ENCODE measurements around the gene TENT4B.

Gene TENT4B

DNA sequence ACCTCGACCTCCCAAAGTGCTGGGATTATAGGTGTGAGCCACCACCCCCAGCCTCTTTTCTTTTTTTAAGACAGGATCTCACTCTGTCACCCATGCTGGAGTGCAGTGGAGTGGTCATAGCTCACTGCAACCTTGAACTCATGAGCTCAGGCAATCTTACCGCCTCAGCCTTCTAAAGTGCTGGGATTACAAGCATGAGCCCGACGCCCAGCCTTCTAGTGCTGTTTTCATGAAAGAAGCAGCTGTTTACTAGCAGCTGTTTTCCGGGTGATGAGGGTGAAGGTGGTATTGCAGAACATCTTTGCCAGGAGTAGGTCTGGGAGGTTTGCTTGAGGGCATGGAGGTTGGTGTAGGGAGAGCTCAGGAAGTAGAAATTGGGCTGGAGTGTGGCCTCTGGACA lies 115.2 kb downstream of the TENT4B start:
- Histone ChIP-seq H3K4me3 (ENCODE audit: low read length) (no peak overlapping the region), H4K20me1 (ENCODE audit: control insufficient read depth, insufficient read depth, low read depth, low read length) (no peaks in the 10 kb centered on the region), H3F3A (ENCODE audit: control insufficient read depth, insufficient read depth) (peaks cover 4% of the 10 kb centered on the region; the same call in 1 of the 2 replicates), H3K36me3 (ENCODE audit: control insufficient read depth, low read length) (no peaks in the 10 kb centered on the region), H3K4me1 (ENCODE audit: control insufficient read depth, low read length) (peaks cover 44% of the 10 kb centered on the region), H3K9me3 (ENCODE audit: control insufficient read depth, insufficient read depth, low read length) (no peaks in the 10 kb centered on the region), H3K4me2 (ENCODE audit: low read length) (no peak overlapping the region), H3K9me2 (replicated peaks; ENCODE audit: control insufficient read depth, low read length) (no peaks in the 10 kb centered on the region), H3K27me3 (ENCODE audit: control insufficient read depth, low read length) (0 out of 2 replicates have a peak, but pooled peaks cover 4% of the 10 kb centered on the region), H3K79me2 (ENCODE audit: control insufficient read depth, low read length) (no peaks in the 10 kb centered on the region), H3K27ac (ENCODE audit: low read depth, low read length) (no peak overlapping the region)
- TF ChIP-seq, protein P1, sequence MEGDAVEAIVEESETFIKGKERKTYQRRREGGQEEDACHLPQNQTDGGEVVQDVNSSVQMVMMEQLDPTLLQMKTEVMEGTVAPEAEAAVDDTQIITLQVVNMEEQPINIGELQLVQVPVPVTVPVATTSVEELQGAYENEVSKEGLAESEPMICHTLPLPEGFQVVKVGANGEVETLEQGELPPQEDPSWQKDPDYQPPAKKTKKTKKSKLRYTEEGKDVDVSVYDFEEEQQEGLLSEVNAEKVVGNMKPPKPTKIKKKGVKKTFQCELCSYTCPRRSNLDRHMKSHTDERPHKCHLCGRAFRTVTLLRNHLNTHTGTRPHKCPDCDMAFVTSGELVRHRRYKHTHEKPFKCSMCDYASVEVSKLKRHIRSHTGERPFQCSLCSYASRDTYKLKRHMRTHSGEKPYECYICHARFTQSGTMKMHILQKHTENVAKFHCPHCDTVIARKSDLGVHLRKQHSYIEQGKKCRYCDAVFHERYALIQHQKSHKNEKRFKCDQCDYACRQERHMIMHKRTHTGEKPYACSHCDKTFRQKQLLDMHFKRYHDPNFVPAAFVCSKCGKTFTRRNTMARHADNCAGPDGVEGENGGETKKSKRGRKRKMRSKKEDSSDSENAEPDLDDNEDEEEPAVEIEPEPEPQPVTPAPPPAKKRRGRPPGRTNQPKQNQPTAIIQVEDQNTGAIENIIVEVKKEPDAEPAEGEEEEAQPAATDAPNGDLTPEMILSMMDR (IDR thresholded peaks at IDR 0.05; ENCODE audit: low read depth, low read length, poor library complexity, severe bottlenecking): no peak
- TF ChIP-seq EZH2phosphoT487 (IDR thresholded peaks at IDR 0.05; ENCODE audit: borderline replicate concordance, low read length): no peak

DNA sequence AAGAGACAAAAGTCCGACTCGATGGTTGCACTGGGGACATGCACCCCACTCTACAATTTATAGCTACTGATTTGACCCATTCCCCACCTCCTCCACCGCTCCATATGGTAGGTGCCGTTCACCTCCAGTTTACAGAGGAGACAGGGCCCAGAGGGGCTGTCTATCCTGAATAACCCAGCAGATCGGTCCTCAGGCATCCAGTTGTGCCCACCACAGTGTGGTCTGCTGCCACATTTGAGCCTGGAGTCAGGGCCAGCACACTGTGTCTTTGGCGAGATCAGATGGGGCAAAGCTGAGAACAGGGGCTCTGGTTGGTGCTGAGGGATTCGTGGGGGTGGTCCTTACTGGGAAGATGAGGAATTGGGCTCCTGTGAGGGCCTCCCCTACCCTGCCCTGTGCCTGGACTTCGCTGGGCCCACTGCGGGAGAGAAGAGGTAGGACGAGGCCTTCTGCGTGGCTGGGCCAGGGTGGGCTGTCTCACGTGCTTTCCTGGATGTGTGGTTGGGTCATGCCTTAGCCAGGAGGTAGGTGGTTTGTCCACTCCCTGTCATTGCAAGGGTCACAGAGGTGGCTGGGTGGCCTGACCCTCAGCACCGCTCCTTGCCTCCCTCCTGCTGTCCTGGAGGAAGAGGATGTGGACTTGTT lies 116.1 kb downstream of the TENT4B start:
- Histone ChIP-seq H3F3A (ENCODE audit: control insufficient read depth, insufficient read depth) (peaks cover 2% of the 10 kb centered on the region; the same call in 1 of the 2 replicates), H3K4me3 (ENCODE audit: low read length) (no peak overlapping the region), H4K20me1 (ENCODE audit: control insufficient read depth, insufficient read depth, low read depth, low read length) (no peaks in the 10 kb centered on the region), H3K36me3 (ENCODE audit: control insufficient read depth, low read length) (no peaks in the 10 kb centered on the region), H3K4me2 (ENCODE audit: low read length) (no peak overlapping the region), H3K4me1 (ENCODE audit: control insufficient read depth, low read length) (peaks cover 46% of the 10 kb centered on the region), H3K9me2 (replicated peaks; ENCODE audit: control insufficient read depth, low read length) (no peaks in the 10 kb centered on the region), H3K27me3 (ENCODE audit: control insufficient read depth, low read length) (0 out of 2 replicates have a peak, but pooled peaks cover 1% of the 10 kb centered on the region), H3K79me2 (ENCODE audit: control insufficient read depth, low read length) (no peaks in the 10 kb centered on the region), H3K9me3 (ENCODE audit: control insufficient read depth, insufficient read depth, low read length) (no peaks in the 10 kb centered on the region), H3K27ac (ENCODE audit: low read depth, low read length) (no peak overlapping the region)
- no peak for TF ChIP-seq EZH2phosphoT487 (IDR thresholded peaks at IDR 0.05; ENCODE audit: borderline replicate concordance, low read length)
- TF ChIP-seq, protein P1 (IDR thresholded peaks at IDR 0.05; ENCODE audit: low read depth, low read length, poor library complexity, severe bottlenecking): no peak

DNA sequence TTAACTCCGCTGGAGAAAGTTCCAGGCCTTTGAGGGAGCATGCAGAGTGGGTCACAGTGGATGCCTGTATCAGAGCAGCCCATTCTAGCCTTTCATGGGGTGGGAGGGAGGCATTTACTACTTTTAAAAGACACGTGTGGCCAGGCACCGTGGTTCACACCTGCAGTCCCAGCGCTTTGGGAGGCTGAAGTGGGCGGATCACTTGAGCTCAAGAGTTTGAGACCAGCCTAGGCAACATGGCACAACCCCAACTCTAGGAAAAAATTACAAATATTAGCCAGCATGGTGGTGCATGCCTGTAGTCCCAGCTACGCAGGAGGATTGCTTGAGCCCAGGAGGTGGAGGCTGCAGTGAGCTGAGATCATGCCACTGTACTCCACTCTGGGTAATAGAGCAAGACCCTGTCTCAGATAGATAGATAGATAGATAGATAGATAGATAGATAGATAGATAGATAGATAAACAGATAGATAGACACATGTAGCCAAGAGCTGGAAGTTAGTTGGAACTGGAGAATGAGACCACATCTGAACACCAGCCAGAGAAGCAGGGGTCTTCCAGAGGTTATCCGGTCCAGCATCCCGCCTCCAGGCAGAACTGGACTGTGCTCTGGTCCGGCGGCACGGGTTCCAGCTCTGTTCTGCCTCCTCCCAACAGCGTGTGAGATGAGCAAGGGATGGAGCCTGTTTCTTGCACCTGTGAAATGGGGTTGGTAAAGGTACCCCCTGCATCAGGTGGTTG lies 116.8 kb downstream of the TENT4B start:
- H3K4me1 ChIP-seq (ENCODE audit: control insufficient read depth, low read length): peaks cover 50% of the 10 kb centered on the region

More for the DNA sequence above, 116.8 kb downstream of the TENT4B start:
- Histone ChIP-seq H3K9me3 (ENCODE audit: control insufficient read depth, insufficient read depth, low read length) (no peaks in the 10 kb centered on the region), H4K20me1 (ENCODE audit: control insufficient read depth, insufficient read depth, low read depth, low read length) (no peaks in the 10 kb centered on the region), H3K36me3 (ENCODE audit: control insufficient read depth, low read length) (no peaks in the 10 kb centered on the region), H3K27me3 (ENCODE audit: control insufficient read depth, low read length) (no peaks in the 10 kb centered on the region), H3K4me3 (ENCODE audit: low read length) (no peak overlapping the region), H3F3A (ENCODE audit: control insufficient read depth, insufficient read depth) (no peaks in the 10 kb centered on the region), H3K4me2 (ENCODE audit: low read length) (no peak overlapping the region), H3K27ac (ENCODE audit: low read depth, low read length) (no peak overlapping the region), H3K79me2 (ENCODE audit: control insufficient read depth, low read length) (peaks cover 2% of the 10 kb centered on the region), H3K9me2 (replicated peaks; ENCODE audit: control insufficient read depth, low read length) (no peaks in the 10 kb centered on the region)
- TF ChIP-seq, protein P1 (IDR thresholded peaks at IDR 0.05; ENCODE audit: low read depth, low read length, poor library complexity, severe bottlenecking): no peak
- TF ChIP-seq EZH2phosphoT487 (IDR thresholded peaks at IDR 0.05; ENCODE audit: borderline replicate concordance, low read length): no peak
